Right lobe of liver (tissue), 4 donors: ENCODE data around the gene CHMP4B.

Source experiments
- POLR2A ChIP-seq: fragments of 450-650 bp; IDR thresholded peaks from one replicate; pipeline ENCODE4 v1.6.1; 2017; ENCODE audit warnings: antibody characterized with exemption, mild to moderate bottlenecking
- TF ChIP-seq, protein P1 (sequence below), 4 donors: fragments of 200-600 bp in 3 of 4; fragments of 450-650 bp in 1 of 4; IDR thresholded peaks; one replicate each; pipeline versions ENCODE4 v1.5.1 to v1.8.0; 2016 to 2022; ENCODE audit warnings: antibody characterized with exemption in 4 of 4, mild to moderate bottlenecking in 2 of 4
- donor health status: DM: no; HTN: no; CAD: no.
- donor health status: DM: no; HTN: no; CAD: no.
- donor health status: DM: no; HTN: yes; CAD: no.

DNA sequence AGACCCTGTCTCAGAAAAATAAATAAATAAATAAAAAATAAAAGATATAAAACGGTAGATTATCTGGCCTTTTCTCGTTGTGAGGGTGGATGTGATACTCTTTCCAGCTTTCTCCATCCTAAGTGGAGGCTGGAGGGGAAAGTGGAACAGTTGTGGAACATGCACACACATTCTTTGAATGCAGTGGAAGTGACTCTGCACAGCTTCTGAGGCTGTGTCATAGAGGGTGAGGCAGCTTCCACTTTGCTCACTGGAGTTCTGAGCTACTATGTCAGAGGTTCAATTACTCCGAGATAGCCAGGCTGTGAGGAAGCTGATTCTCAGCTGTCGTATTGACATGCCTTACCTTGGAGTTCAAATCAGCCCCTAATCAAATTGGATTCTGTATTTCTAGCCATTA lies 82.2 kb downstream of the CHMP4B start:
- TF ChIP-seq, protein P1, sequence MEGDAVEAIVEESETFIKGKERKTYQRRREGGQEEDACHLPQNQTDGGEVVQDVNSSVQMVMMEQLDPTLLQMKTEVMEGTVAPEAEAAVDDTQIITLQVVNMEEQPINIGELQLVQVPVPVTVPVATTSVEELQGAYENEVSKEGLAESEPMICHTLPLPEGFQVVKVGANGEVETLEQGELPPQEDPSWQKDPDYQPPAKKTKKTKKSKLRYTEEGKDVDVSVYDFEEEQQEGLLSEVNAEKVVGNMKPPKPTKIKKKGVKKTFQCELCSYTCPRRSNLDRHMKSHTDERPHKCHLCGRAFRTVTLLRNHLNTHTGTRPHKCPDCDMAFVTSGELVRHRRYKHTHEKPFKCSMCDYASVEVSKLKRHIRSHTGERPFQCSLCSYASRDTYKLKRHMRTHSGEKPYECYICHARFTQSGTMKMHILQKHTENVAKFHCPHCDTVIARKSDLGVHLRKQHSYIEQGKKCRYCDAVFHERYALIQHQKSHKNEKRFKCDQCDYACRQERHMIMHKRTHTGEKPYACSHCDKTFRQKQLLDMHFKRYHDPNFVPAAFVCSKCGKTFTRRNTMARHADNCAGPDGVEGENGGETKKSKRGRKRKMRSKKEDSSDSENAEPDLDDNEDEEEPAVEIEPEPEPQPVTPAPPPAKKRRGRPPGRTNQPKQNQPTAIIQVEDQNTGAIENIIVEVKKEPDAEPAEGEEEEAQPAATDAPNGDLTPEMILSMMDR (IDR thresholded peaks at IDR 0.05), result no peak
- no peak for TF ChIP-seq POLR2A
